Suprapubic skin (tissue), 4 donors: ENCODE results near the gene SEMA7A. TPM values are rescaled to one million over a fixed set of nuclear protein-coding genes. Genes with fewer than 3 reads are reported as not detected.

Experiments
- DNase-seq, 2 donors: peaks; one replicate each; pipeline ENCODE4 v3.0.0-alpha.2; 2019; ENCODE audit warnings: low spot score in 2 of 2
- H3K27ac ChIP-seq: fragments of 200-600 bp; sonication (generic); one replicate; pipeline ENCODE4 v1.5.1; 2019
- H3K27me3 ChIP-seq: fragments of 200-600 bp; sonication (generic); one replicate; pipeline ENCODE4 v1.5.1; 2019
- H3K36me3 ChIP-seq: fragments of 200-600 bp; sonication (generic); one replicate; pipeline ENCODE4 v1.5.1; 2019
- H3K4me1 ChIP-seq: fragments of 200-600 bp; sonication (generic); one replicate; pipeline ENCODE4 v1.5.1; 2019
- H3K4me3 ChIP-seq: fragments of 200-600 bp; sonication (generic); one replicate; pipeline ENCODE4 v1.5.1; 2019; ENCODE audit warnings: mild to moderate bottlenecking
- H3K9me3 ChIP-seq: fragments of 200-600 bp; sonication (generic); one replicate; pipeline ENCODE4 v1.5.1; 2019
- CTCF ChIP-seq, 2 donors: fragments of 200-600 bp in 1 of 2; fragments of 450-650 bp in 1 of 2; sonication (generic) in 1 of 2; IDR thresholded peaks; one replicate each; pipeline ENCODE4 v1.5.1; 2016 to 2019; ENCODE audit warnings: antibody characterized with exemption in 2 of 2, mild to moderate bottlenecking in 1 of 2, moderate library complexity in 1 of 2
- EP300 ChIP-seq: sonication (generic); formaldehyde crosslinking; IDR thresholded peaks from one replicate; pipeline ENCODE4 v1.6.1; 2017; ENCODE audit warnings: antibody characterized with exemption
- POLR2A ChIP-seq, 2 donors: fragments of 450-650 bp; IDR thresholded peaks; one replicate each; pipeline ENCODE4 v1.6.1; 2017; ENCODE audit warnings: antibody characterized with exemption in 2 of 2, mild to moderate bottlenecking in 2 of 2, moderate library complexity in 2 of 2
- POLR2AphosphoS5 ChIP-seq, 3 donors: sonication (generic); formaldehyde crosslinking; IDR thresholded peaks; one replicate each; pipeline ENCODE4 v1.6.1; 2017; ENCODE audit warnings: antibody characterized with exemption in 3 of 3
- WGBS: methylation state at CpG from one replicate; pipeline ENCODE4 v1.1.5; 2018; 5-methylcytosine and 5-hydroxymethylcytosine counted together
- total RNA-seq, 4 donors: library from RNA; depleted of rRNA; stranded (reverse); fragments of >200 nt; gene quantifications; one replicate each; pipeline ENCODE4 v1.1.0, GENCODE V29; 2016

The SEMA7A gene
- total RNA-seq, 4 donors from 2014 or later = 10.1 to 31.4 (median 18.0) TPM

- Histone ChIP-seq H3K27me3 (no peaks in the 10 kb centered on the region), H3K36me3 (peaks cover 74% of the 10 kb centered on the region), H3K9me3 (no peaks in the 10 kb centered on the region), H3K4me1 (no peaks in the 10 kb centered on the region), H3K27ac (no peak overlapping the region), H3K4me3 (no peak overlapping the region)
- 86% methylated on average over 13 of the region's 13 CpGs for WGBS
- DNase-seq = no peak
- no peak for TF ChIP-seq POLR2A (IDR thresholded peaks at IDR 0.05)
- TF ChIP-seq POLR2AphosphoS5 (IDR thresholded peaks at IDR 0.05) = no peak
- no peak for TF ChIP-seq CTCF (IDR thresholded peaks at IDR 0.05)
- no peak for TF ChIP-seq EP300
Measured at GRCh38 chr15:74453925-74454763, 20.4 kb upstream of the SEMA7A start.

DNA sequence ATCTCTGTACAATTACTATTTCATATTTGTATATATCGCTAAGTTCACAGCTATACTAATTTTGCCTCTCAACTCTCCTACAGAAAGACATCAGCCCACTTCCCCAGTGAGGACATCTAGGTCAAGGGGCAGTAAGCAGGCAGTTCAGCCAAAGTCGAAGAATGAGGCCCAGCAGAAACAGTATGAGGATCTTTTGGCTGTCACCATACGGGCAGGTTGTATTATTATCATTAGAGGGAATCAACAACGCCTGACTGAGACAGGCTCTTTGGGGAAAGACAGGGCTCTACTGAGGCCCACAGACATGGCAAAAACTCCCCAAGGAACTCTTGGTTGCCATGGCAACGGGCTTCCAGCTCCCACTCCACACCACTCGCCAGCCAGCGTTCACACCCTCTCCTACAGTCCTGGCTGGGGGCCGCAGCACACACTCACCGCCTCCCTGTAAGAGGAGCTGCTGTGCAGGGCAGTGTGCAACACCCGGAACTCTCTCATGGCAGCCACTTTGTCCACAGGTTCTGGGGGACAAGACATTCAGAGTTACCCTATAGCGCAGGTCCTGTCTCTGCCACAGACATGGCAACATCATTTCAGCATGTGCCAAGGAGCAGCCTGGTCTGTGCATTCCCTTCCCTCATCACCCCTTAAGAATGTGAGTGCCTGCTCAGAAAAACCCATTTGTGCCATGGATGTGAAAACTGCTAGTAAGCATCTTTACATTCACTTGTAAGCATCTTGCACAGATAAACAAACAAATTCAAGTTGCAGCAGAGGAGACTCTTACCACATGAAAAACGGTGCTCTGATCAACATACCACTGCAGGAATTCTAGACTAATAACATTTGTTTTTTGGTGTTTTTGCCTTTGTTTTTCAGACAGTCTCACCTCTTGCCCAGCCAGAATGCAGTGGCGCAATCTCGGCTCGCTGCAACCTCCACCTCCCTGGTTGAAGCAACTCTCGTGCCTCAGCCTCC lies 18.4 kb upstream of the SEMA7A start:
- TF ChIP-seq POLR2AphosphoS5 (IDR thresholded peaks at IDR 0.05) (no peak), CTCF (IDR thresholded peaks at IDR 0.05) (no peak), POLR2A (IDR thresholded peaks at IDR 0.05) (no peak), EP300 (no peak)
- H3K9me3 ChIP-seq = no peaks in the 10 kb centered on the region
- WGBS = 88% methylated on average over 15 of the region's 16 CpGs
- no peak overlapping the region for H3K4me3 ChIP-seq
- H3K27me3 ChIP-seq = no peaks in the 10 kb centered on the region
- H3K4me1 ChIP-seq = no peaks in the 10 kb centered on the region
- DNase-seq = no peak
- peaks cover 87% of the 10 kb centered on the region for H3K36me3 ChIP-seq
- H3K27ac ChIP-seq = no peak overlapping the region

GRCh38 chr15:74451322-74451721 lies 17.6 kb upstream of the SEMA7A start:
- Histone ChIP-seq H3K4me3 (no peak overlapping the region), H3K36me3 (peaks cover 89% of the 10 kb centered on the region)
- DNase-seq = no peak

GRCh38 chr15:74449643-74450205 lies 16.0 kb upstream of the SEMA7A start:
- TF ChIP-seq EP300 = no peak
- TF ChIP-seq POLR2AphosphoS5 (IDR thresholded peaks at IDR 0.05) = no peak
- TF ChIP-seq CTCF (IDR thresholded peaks at IDR 0.05) = no peak
- TF ChIP-seq POLR2A (IDR thresholded peaks at IDR 0.05) = no peak
- WGBS = 91% methylated on average over 12 of the region's 12 CpGs
- Histone ChIP-seq H3K9me3 (no peaks in the 10 kb centered on the region), H3K4me1 (no peaks in the 10 kb centered on the region), H3K36me3 (peaks cover 91% of the 10 kb centered on the region), H3K27ac (no peak overlapping the region), H3K27me3 (no peaks in the 10 kb centered on the region), H3K4me3 (no peak overlapping the region)
- DNase-seq = peak in 1 of 2 donors; percentile 29

More at GRCh38 chr15:74451322-74451721, 17.6 kb upstream of the SEMA7A start:
- H3K27ac ChIP-seq = no peak overlapping the region
- no peaks in the 10 kb centered on the region for H3K27me3 ChIP-seq
- H3K4me1 ChIP-seq = no peaks in the 10 kb centered on the region
- no peaks in the 10 kb centered on the region for H3K9me3 ChIP-seq
- no peak for TF ChIP-seq POLR2AphosphoS5 (IDR thresholded peaks at IDR 0.05)
- no peak for TF ChIP-seq POLR2A (IDR thresholded peaks at IDR 0.05)
- TF ChIP-seq CTCF (IDR thresholded peaks at IDR 0.05) = no peak
- no peak for TF ChIP-seq EP300
- WGBS = 89% methylated on average over 2 of the region's 2 CpGs
